Measurements from ENCODE around the gene TMED1.

GRCh38 chr19:10815969-10816644 is 19.9 kb downstream of the TMED1 start:
- TF ChIP-seq POLR2A (IDR thresholded peaks at IDR 0.05): no peak
- TF ChIP-seq, protein P1, sequence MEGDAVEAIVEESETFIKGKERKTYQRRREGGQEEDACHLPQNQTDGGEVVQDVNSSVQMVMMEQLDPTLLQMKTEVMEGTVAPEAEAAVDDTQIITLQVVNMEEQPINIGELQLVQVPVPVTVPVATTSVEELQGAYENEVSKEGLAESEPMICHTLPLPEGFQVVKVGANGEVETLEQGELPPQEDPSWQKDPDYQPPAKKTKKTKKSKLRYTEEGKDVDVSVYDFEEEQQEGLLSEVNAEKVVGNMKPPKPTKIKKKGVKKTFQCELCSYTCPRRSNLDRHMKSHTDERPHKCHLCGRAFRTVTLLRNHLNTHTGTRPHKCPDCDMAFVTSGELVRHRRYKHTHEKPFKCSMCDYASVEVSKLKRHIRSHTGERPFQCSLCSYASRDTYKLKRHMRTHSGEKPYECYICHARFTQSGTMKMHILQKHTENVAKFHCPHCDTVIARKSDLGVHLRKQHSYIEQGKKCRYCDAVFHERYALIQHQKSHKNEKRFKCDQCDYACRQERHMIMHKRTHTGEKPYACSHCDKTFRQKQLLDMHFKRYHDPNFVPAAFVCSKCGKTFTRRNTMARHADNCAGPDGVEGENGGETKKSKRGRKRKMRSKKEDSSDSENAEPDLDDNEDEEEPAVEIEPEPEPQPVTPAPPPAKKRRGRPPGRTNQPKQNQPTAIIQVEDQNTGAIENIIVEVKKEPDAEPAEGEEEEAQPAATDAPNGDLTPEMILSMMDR (IDR thresholded peaks at IDR 0.05): no peak

Data from adrenal gland (tissue), 5 donors.